B cell (primary cell): Measurements from ENCODE around the gene CCNL1. TPM values are rescaled to one million over a fixed set of nuclear protein-coding genes. Genes with fewer than 3 reads are reported as not detected.
"Not testable (repeated sequence)": the region's sequence is repeated elsewhere in the genome, so short reads cannot be mapped to it uniquely, and the experiment has no call there.

Source experiments
- ATAC-seq: fragments of 200-7000 bp; cut with Tn5 transposase; one replicate; pipeline ENCODE4 v1.10.0; 2021; ENCODE audit warnings: low read depth, mild to moderate bottlenecking, moderate number of reproducible peaks, moderate library complexity
- CTCF ChIA-PET: fragments of 350-600 bp; sonication (Branson Sonifier 250); formaldehyde crosslinking; loops from one replicate; lab custom pipeline; 2021; ENCODE audit warnings: antibody characterized with exemption, inconsistent platforms; lab: Charles Lee
- POLR2A ChIA-PET: fragments of 350-600 bp; sonication (Branson Sonifier 250); formaldehyde crosslinking; loops from one replicate; lab custom pipeline; 2021; ENCODE audit warnings: antibody characterized with exemption; lab: Charles Lee
- DNase-seq: peaks from one replicate; pipeline ENCODE4 v3.0.0; 2013
- H2AFZ ChIP-seq: 2 replicates; pipeline ENCODE4 v1.6.1; 2012; ENCODE audit warnings: mild to moderate bottlenecking, low read depth, low read length; ENCODE audit not compliant: insufficient read depth, poor library complexity, severe bottlenecking
- H3K27ac ChIP-seq, 2 donors: 1 replicate in 1 of 2; 2 replicates in 1 of 2; pipeline ENCODE4 v1.5.1; 2012 to 2013; ENCODE audit warnings: low read length in 2 of 2, mild to moderate bottlenecking in 2 of 2, moderate library complexity in 1 of 2
- H3K27me3 ChIP-seq, 4 experiments: fragments of 200-600 bp in 1 of 4; sonication (generic) in 1 of 4; replicated peaks in 1 of 4; 1 replicate in 2 of 4; 2 replicates in 2 of 4; pipeline versions ENCODE4 v1.6.1 to v1.7.0; 2013 to 2016; ENCODE audit warnings: low read length in 3 of 4, mild to moderate bottlenecking in 2 of 4, mixed read lengths in 1 of 4, moderate library complexity in 1 of 4; ENCODE audit not compliant: insufficient read depth in 4 of 4, control insufficient read depth in 3 of 4; ENCODE audit errors: control extremely low read depth in 1 of 4
- H3K36me3 ChIP-seq, 2 experiments: replicated peaks in 1 of 2; 1 replicate in 1 of 2; 2 replicates in 1 of 2; pipeline versions ENCODE4 v1.6.1 to v1.7.1; 2013; ENCODE audit warnings: low read length in 1 of 2; ENCODE audit not compliant: insufficient read depth in 2 of 2, control insufficient read depth in 1 of 2; ENCODE audit errors: control extremely low read depth in 1 of 2, extremely low read depth in 1 of 2
- H3K4me1 ChIP-seq, 2 donors: fragments of 200-600 bp in 1 of 2; sonication (generic) in 1 of 2; 1 replicate in 1 of 2; 2 replicates in 1 of 2; pipeline versions ENCODE4 v1.5.1 to v1.6.1; 2013 to 2017; ENCODE audit warnings: low read length in 2 of 2; ENCODE audit not compliant: control insufficient read depth in 2 of 2, insufficient read depth in 2 of 2
- H3K4me2 ChIP-seq: replicated peaks from 2 replicates; pipeline ENCODE3; 2012; ENCODE audit warnings: mild to moderate bottlenecking, low read depth, low read length; ENCODE audit not compliant: poor library complexity, severe bottlenecking
- H3K4me3 ChIP-seq, 5 experiments: fragments of 200-600 bp in 1 of 5; sonication (generic) in 1 of 5; 1 replicate in 3 of 5; 2 replicates in 2 of 5; pipeline versions ENCODE4 v1.5.1 to v1.7.0; 2011 to 2016; ENCODE audit warnings: low read length in 4 of 5, mild to moderate bottlenecking in 4 of 5, low read depth in 2 of 5, control low read depth in 1 of 5, moderate library complexity in 1 of 5; ENCODE audit not compliant: insufficient read depth in 1 of 5; ENCODE audit errors: control extremely low read depth in 1 of 5, extremely low read depth in 1 of 5
- H3K79me2 ChIP-seq: fragments of 200-600 bp; sonication (generic); one replicate; pipeline ENCODE4 v1.6.0; 2016; ENCODE audit warnings: low read length; ENCODE audit not compliant: control insufficient read depth, insufficient read depth
- H3K9ac ChIP-seq: fragments of 200-600 bp; sonication (generic); 2 replicates; pipeline ENCODE4 v1.6.1; 2017; ENCODE audit warnings: mild to moderate bottlenecking, low read length, moderate library complexity
- H3K9me3 ChIP-seq, 3 donors: one replicate each; pipeline versions ENCODE4 v1.6.1 to v1.7.1; 2013; ENCODE audit warnings: low read length in 2 of 3; ENCODE audit not compliant: control insufficient read depth in 2 of 3, insufficient read depth in 1 of 3; ENCODE audit errors: control extremely low read depth in 1 of 3
- H4K20me1 ChIP-seq: 2 replicates; pipeline ENCODE4 v1.6.0; 2012; ENCODE audit warnings: mild to moderate bottlenecking, low read length; ENCODE audit not compliant: insufficient read depth, control insufficient read depth, poor library complexity, severe bottlenecking
- H3K27ac Mint-ChIP-seq: one replicate; pipeline ENCODE4 v1.8.0; 2021; ENCODE audit warnings: mixed read lengths
- H3K27me3 Mint-ChIP-seq: one replicate; pipeline ENCODE4 v1.8.0; 2021; ENCODE audit warnings: mixed read lengths
- H3K4me1 Mint-ChIP-seq: one replicate; pipeline ENCODE4 v1.8.0; 2021; ENCODE audit warnings: mixed read lengths
- H3K4me3 Mint-ChIP-seq: one replicate; pipeline ENCODE4 v1.8.0; 2021; ENCODE audit warnings: mixed read lengths
- H3K9me3 Mint-ChIP-seq: one replicate; pipeline ENCODE4 v1.8.0; 2022; ENCODE audit warnings: mixed read lengths; ENCODE audit not compliant: insufficient read depth
- EZH2 ChIP-seq: IDR thresholded peaks from 2 replicates; pipeline ENCODE4 v1.6.1; 2012; ENCODE audit warnings: borderline replicate concordance, low read depth, mild to moderate bottlenecking, moderate library complexity, low read length; ENCODE audit not compliant: insufficient read depth, poor library complexity, severe bottlenecking
- WGBS: methylation state at CpG from one replicate; pipeline ENCODE4 v1.1.5; 2013; ENCODE audit warnings: missing lambda C conversion rate; ENCODE audit not compliant: insufficient coverage; 5-methylcytosine and 5-hydroxymethylcytosine counted together
- intact Hi-C: fragments of 100-400 bp; cut with micrococcal nuclease; formaldehyde crosslinking; loops from one replicate; pipeline ENCODE4 v1.10.0; 2022
- polyA plus RNA-seq: library from polyadenylated mRNA; depleted of rRNA; stranded (reverse); fragments of >200 nt; gene quantifications from 2 replicates; pipeline ENCODE4 v1.2.3, GENCODE V29; 2012
- total RNA-seq, 2 donors: library from RNA; stranded (reverse); fragments of 120-200 nt in 1 of 2; gene quantifications; 1 replicate in 1 of 2; 2 replicates in 1 of 2; pipeline versions ENCODE4 v1.2.3 to v1.2.4, GENCODE V29; 2013 to 2022
- TF ChIP-seq, protein P1 (sequence below): fragments of 200-600 bp; IDR thresholded peaks from one replicate; pipeline ENCODE4 v1.8.0; 2022; ENCODE audit warnings: antibody characterized with exemption, mild to moderate bottlenecking

The CCNL1 gene
- total and polyA plus RNA-seq, 2 donors (not counting 1 experiment from before 2014, with no cell fraction given) = 322 to 655 TPM

DNA sequence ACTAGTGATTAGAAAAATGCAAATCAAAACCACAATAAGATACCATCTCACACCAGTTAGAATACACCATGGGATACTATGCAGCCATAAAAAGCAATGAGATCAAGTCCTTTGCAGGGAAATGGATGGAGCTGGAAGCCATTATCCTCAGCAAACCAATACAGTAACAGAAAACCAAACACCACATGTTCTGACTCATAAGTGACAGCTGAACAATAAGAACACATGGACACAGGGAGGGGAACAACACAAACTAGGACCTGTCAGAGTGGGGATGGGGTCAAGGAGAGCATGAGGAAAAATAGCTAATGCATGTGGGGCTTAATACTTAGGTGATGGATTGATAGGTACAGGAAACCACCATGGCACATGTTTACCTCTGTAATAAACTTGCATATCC lies 36.0 kb upstream of the CCNL1 start:
- CTCF ChIA-PET = interaction anchor here (0.5 kb wide), 1 partner anchor 134 kb away, joined by 3 read pairs; no protein-coding TSS in a partner anchor
- POLR2A ChIA-PET = no interaction called here
- ATAC-seq (no peak), DNase-seq (no peak)
- no peaks in the 10 kb centered on the region for H3K36me3 ChIP-seq
- no peaks in the 10 kb centered on the region for H3K79me2 ChIP-seq
- H3K4me1 ChIP-seq = no peaks in the 10 kb centered on the region
- no peak overlapping the region for H2AFZ ChIP-seq
- H3K27me3 ChIP-seq = no peaks in the 10 kb centered on the region
- H4K20me1 ChIP-seq = no peaks in the 10 kb centered on the region
- no peaks in the 10 kb centered on the region for H3K4me1 Mint-ChIP-seq
- intact Hi-C loops = no loop called here
- peaks cover 12% of the 10 kb centered on the region for H3K9me3 Mint-ChIP-seq
- no peak overlapping the region for H3K4me3 ChIP-seq
- H3K9ac ChIP-seq = no peak overlapping the region
- no peak overlapping the region for H3K4me3 Mint-ChIP-seq
- no peak overlapping the region for H3K4me2 ChIP-seq
- TF ChIP-seq, protein P1, sequence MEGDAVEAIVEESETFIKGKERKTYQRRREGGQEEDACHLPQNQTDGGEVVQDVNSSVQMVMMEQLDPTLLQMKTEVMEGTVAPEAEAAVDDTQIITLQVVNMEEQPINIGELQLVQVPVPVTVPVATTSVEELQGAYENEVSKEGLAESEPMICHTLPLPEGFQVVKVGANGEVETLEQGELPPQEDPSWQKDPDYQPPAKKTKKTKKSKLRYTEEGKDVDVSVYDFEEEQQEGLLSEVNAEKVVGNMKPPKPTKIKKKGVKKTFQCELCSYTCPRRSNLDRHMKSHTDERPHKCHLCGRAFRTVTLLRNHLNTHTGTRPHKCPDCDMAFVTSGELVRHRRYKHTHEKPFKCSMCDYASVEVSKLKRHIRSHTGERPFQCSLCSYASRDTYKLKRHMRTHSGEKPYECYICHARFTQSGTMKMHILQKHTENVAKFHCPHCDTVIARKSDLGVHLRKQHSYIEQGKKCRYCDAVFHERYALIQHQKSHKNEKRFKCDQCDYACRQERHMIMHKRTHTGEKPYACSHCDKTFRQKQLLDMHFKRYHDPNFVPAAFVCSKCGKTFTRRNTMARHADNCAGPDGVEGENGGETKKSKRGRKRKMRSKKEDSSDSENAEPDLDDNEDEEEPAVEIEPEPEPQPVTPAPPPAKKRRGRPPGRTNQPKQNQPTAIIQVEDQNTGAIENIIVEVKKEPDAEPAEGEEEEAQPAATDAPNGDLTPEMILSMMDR = no peak
- TF ChIP-seq EZH2 = no peak
- H3K27me3 Mint-ChIP-seq = no peaks in the 10 kb centered on the region
- H3K9me3 ChIP-seq = peaks cover 1 to 14% (median 7%) of the 10 kb centered on the region in 3 donors
- H3K27ac Mint-ChIP-seq = no peak overlapping the region
- no peak overlapping the region for H3K27ac ChIP-seq

DNA sequence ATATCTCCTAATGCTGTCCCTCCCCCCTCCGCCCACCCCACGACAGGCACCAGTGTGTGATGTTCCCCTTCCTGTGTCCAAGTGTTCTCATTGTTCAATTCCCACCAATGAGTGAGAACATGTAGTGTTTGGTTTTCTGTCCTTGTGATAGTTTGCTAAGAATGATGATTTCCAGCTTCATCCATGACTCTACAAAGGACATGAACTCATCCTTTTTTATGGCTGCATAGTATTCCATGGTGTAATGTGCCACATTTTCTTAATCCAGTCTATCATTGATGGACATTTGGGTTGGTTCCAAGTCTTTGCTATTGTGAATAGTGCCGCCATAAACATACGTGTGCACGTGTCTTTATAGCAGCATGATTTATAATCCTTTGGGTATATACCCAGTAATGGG lies 31.2 kb upstream of the CCNL1 start:
- intact Hi-C loops, POLR2A ChIA-PET: not testable (repeated sequence)
- H3K9me3 ChIP-seq = peaks cover 9 to 55% (median 20%) of the 10 kb centered on the region in 3 donors

More for the DNA sequence above, 31.2 kb upstream of the CCNL1 start:
- H3K27ac Mint-ChIP-seq, ATAC-seq, DNase-seq, H3K4me3 ChIP-seq, H2AFZ ChIP-seq, H3K4me3 Mint-ChIP-seq, H3K9ac ChIP-seq, CTCF ChIA-PET, H3K36me3 ChIP-seq, H3K4me2 ChIP-seq, H3K27me3 Mint-ChIP-seq, H3K27me3 ChIP-seq, H3K4me1 ChIP-seq, H4K20me1 ChIP-seq, H3K27ac ChIP-seq, H3K4me1 Mint-ChIP-seq: not testable (repeated sequence)
- WGBS = no CpG with 5 or more reads among the region's 5 CpGs
- H3K79me2 ChIP-seq = peaks cover 14% of the 10 kb centered on the region
- peaks cover 36% of the 10 kb centered on the region for H3K9me3 Mint-ChIP-seq
